ENCODE data around the gene SHISA8. TPM values are rescaled to one million over a fixed set of nuclear protein-coding genes. Genes with fewer than 3 reads are reported as not detected.

SHISA8 gene
- total and polyA plus RNA-seq, 2 of the 13 experiments (the other 11 are each of a cell fraction or from before 2014, with no cell fraction given) = not detected

- no peak for TF ChIP-seq ZNF264 (CRISPR knock-in tag; IDR thresholded peaks at IDR 0.05)
- no peak for TF ChIP-seq MAFG (CRISPR knock-in tag; IDR thresholded peaks at IDR 0.05)
- no peak; the same call in 1 of the 2 replicates for TF ChIP-seq CHCHD3 (CRISPR knock-in tag; IDR thresholded peaks at IDR 0.05)
- TF ChIP-seq ZNF160 (CRISPR knock-in tag; IDR thresholded peaks at IDR 0.05) = peak; percentile 73
- TF ChIP-seq ZNF138 (CRISPR knock-in tag; IDR thresholded peaks at IDR 0.05; ENCODE audit: low read depth) = no peak
- no peak for TF ChIP-seq ZUFSP (CRISPR knock-in tag; IDR thresholded peaks at IDR 0.05; ENCODE audit: borderline replicate concordance)
- peak; percentile 68 for TF ChIP-seq ZNF607 (CRISPR knock-in tag; IDR thresholded peaks at IDR 0.05; ENCODE audit: borderline replicate concordance)
- TF ChIP-seq PRMT3 (CRISPR knock-in tag; IDR thresholded peaks at IDR 0.05; ENCODE audit: borderline replicate concordance, low read depth) = peak; percentile 78; the same call in 1 of the 2 replicates
- no peak; the same call in 1 of the 2 replicates for TF ChIP-seq AHR (CRISPR knock-in tag; IDR thresholded peaks at IDR 0.05)
- no peak for TF ChIP-seq TBL1XR1 (IDR thresholded peaks at IDR 0.05; ENCODE audit: borderline replicate concordance, low read length, partially characterized antibody)
- TF ChIP-seq GRHL1 (CRISPR knock-in tag; conservative IDR thresholded peaks at IDR 0.05) = no peak
- peak; percentile 94 for TF ChIP-seq BRF2 (CRISPR knock-in tag; IDR thresholded peaks at IDR 0.05)
- peak; percentile 41; the same call in 1 of the 2 replicates for TF ChIP-seq KAT8 (CRISPR knock-in tag; IDR thresholded peaks at IDR 0.05)
- TF ChIP-seq HBP1 (CRISPR knock-in tag; IDR thresholded peaks at IDR 0.05; ENCODE audit: low read depth) = peak; percentile 57; the same call in 1 of the 2 replicates
- peak; percentile 70; the same call in 1 of the 2 replicates for TF ChIP-seq IRF9 (CRISPR knock-in tag; IDR thresholded peaks at IDR 0.05; ENCODE audit: borderline replicate concordance)
- TF ChIP-seq CREBL2 (CRISPR knock-in tag; IDR thresholded peaks at IDR 0.05; ENCODE audit: borderline replicate concordance) = no peak
- TF ChIP-seq HOXA3 (CRISPR knock-in tag; IDR thresholded peaks at IDR 0.05) = peak; percentile 82
- TF ChIP-seq CTCF (CRISPR knock-in tag; IDR thresholded peaks at IDR 0.05) = no peak; the same call in 1 of the 2 replicates
Observed at GRCh38 chr22:41946629-41947423, 32.0 kb upstream of the SHISA8 start, which contains the start of gene CENPM (continued).

Data from HepG2 (cell line).